ENCODE data around the gene TMEM134. TPM values are rescaled to one million over a fixed set of nuclear protein-coding genes. Genes with fewer than 3 reads are reported as not detected.
A peak's percentile ranks its signal among the peaks of the same experiment; 100 is the strongest.

TMEM134 gene
- total and polyA plus RNA-seq, 9 of the 15 experiments (the other 6 are each of a cell fraction or from before 2014, with no cell fraction given): 0.63 to 48.4 (median 10.7) TPM

- H3K4me2 ChIP-seq (ENCODE audit: insufficient read depth, low read length): no peak overlapping the region
- ChIA-PET CTCF (ENCODE audit: low intra/inter-chr PET ratio) (no interaction called here), POLR2A (interaction anchor here (0.5 to 1.7 kb wide), 3 partner anchors 10 to 78 kb away, joined by 3 to 4 read pairs (median 3); partner anchors contain the start of gene AIP)
- no peak overlapping the region for H3K27ac ChIP-seq (ENCODE audit: extremely low read depth, low read depth, low read length)
- no TSS peak for BruUV-seq (replicated peaks)
- H3K36me3 ChIP-seq (ENCODE audit: control insufficient read depth, insufficient read depth, low read length): no peaks in the 10 kb centered on the region
- intact Hi-C loops (cut with micrococcal nuclease): loop anchor here (5.0 kb wide), 1 partner anchor 45 kb away; no protein-coding TSS in a partner anchor
- no peaks in the 10 kb centered on the region for H3K27me3 ChIP-seq (ENCODE audit: control insufficient read depth in 2 of 2, insufficient read depth in 2 of 2, low read length in 2 of 2)
- no peak overlapping the region for H3K4me3 ChIP-seq
- WGBS (ENCODE audit: insufficient coverage, low coverage, missing lambda C conversion rate): 77% methylated on average over 8 of the region's 11 CpGs
- no peak for DNase-seq (ENCODE audit: extremely low read depth in 1 of 4, low spot score in 3 of 4)
- in situ Hi-C loops (cut with MboI): no loop called here
- no peaks in the 10 kb centered on the region for H3K9me1 ChIP-seq (ENCODE audit: control insufficient read depth, insufficient read depth, low read length)
- ATAC-seq: no peak
- peaks cover 20 to 56% of the 10 kb centered on the region in 2 experiments; a peak in 4 of 5 replicates for H3K4me1 ChIP-seq (replicated peaks in 1 of 2; ENCODE audit: control insufficient read depth in 2 of 2, insufficient read depth in 2 of 2, low read length in 2 of 2)
- no peaks in the 10 kb centered on the region for H4K20me1 ChIP-seq (replicated peaks; ENCODE audit: control insufficient read depth, insufficient read depth, low read length)
- H3K9me3 ChIP-seq (replicated peaks; ENCODE audit: control insufficient read depth, insufficient read depth, low read depth, low read length): no peaks in the 10 kb centered on the region
- peaks cover 12% of the 10 kb centered on the region for H3K79me2 ChIP-seq (ENCODE audit: control insufficient read depth, insufficient read depth, low read length)
- H2AFZ ChIP-seq (ENCODE audit: low read depth, low read length): no peak overlapping the region
- no peak for FAIRE-seq
- peak overlapping the region in 1 of 2 experiments; percentile 35; a peak in 1 of 4 replicates for H3K9ac ChIP-seq (ENCODE audit: insufficient read depth in 1 of 2, low read depth in 2 of 2, low read length in 2 of 2)
- no peak for TF ChIP-seq PRPF4 (IDR thresholded peaks at IDR 0.05; ENCODE audit: insufficient read depth, low read depth, low read length, poor library complexity, severe bottlenecking)
- TF ChIP-seq NFIC (IDR thresholded peaks at IDR 0.05): peak; percentile 84
- TF ChIP-seq ZNF77 (CRISPR knock-in tag; IDR thresholded peaks at IDR 0.05): no peak
- 0 out of 2 replicates have a peak, but pooled peaks have one; percentile 18 for TF ChIP-seq TFAP4 (CRISPR knock-in tag; IDR thresholded peaks at IDR 0.05; ENCODE audit: borderline replicate concordance)
- no peak for TF ChIP-seq CHD4 (IDR thresholded peaks at IDR 0.05; ENCODE audit: insufficient read depth, insufficient replicate concordance, low read depth, low read length, poor library complexity, severe bottlenecking)
- peak; percentile 53 for TF ChIP-seq POLR2G (IDR thresholded peaks at IDR 0.05; ENCODE audit: low read depth, low read length)
- TF ChIP-seq TCF3 (CRISPR knock-in tag; IDR thresholded peaks at IDR 0.05): no peak
- peak in 1 of 2 experiments; percentile 39; a peak in 1 of 4 replicates for TF ChIP-seq KDM1A (IDR thresholded peaks at IDR 0.05)
- TF ChIP-seq PHF8 (IDR thresholded peaks at IDR 0.05; ENCODE audit: borderline replicate concordance, low read length): no peak
- TF ChIP-seq BCOR (IDR thresholded peaks at IDR 0.05): peak; percentile 31; the same call in 1 of the 2 replicates
- TF ChIP-seq TEAD4 (IDR thresholded peaks at IDR 0.05; ENCODE audit: low read length): no peak
- no peak for TF ChIP-seq TEAD4 (CRISPR knock-in tag; IDR thresholded peaks at IDR 0.05; ENCODE audit: borderline replicate concordance)
- TF ChIP-seq CTCF (IDR thresholded peaks at IDR 0.05 in 2 of 3, conservative IDR thresholded peaks at IDR 0.05 in 1 of 3; ENCODE audit: insufficient read depth in 2 of 3, low read depth in 1 of 3, low read length in 3 of 3): no peak
- no peak for TF ChIP-seq ATF2 (CRISPR knock-in tag; IDR thresholded peaks at IDR 0.05)
- TF ChIP-seq RCOR1 (IDR thresholded peaks at IDR 0.05; ENCODE audit: borderline replicate concordance in 1 of 2, low read depth in 2 of 2, low read length in 2 of 2): peak in 1 of 2 experiments; percentile 54; a peak in 1 of 4 replicates
- TF ChIP-seq ZNF253 (CRISPR knock-in tag; conservative IDR thresholded peaks at IDR 0.05): no peak
- peak; percentile 59 for TF ChIP-seq RBM25 (IDR thresholded peaks at IDR 0.05; ENCODE audit: low read depth, low read length, severe bottlenecking)
Measured at GRCh38 chr11:67466962-67467771, 1.9 kb downstream of the TMEM134 start.

Measured in K562 (cell line).